Omental fat pad (tissue), 4 donors: ENCODE results near the gene SMAD3. TPM values are rescaled to one million over a fixed set of nuclear protein-coding genes. Genes with fewer than 3 reads are reported as not detected.

ENCODE experiments used
- ATAC-seq: fragments of 150-250 bp; one replicate; pipeline ENCODE4 v1.9.1; 2016; ENCODE audit warnings: mild to moderate bottlenecking, moderate library complexity; ENCODE audit not compliant: low FRiP score
- DNase-seq: peaks from one replicate; pipeline ENCODE4 v3.0.0-alpha.2; 2019; ENCODE audit warnings: low spot score
- CTCF ChIP-seq, 3 donors: fragments of 450-650 bp; IDR thresholded peaks; one replicate each; pipeline ENCODE4 v1.5.1; 2016 to 2017; ENCODE audit warnings: antibody characterized with exemption in 3 of 3, mild to moderate bottlenecking in 3 of 3, moderate library complexity in 2 of 3
- total RNA-seq, 4 donors: library from RNA; depleted of rRNA; stranded (reverse); fragments of >200 nt; gene quantifications; one replicate each; pipeline ENCODE4 v1.1.0, GENCODE V29; 2016

SMAD3 gene
- total RNA-seq, 4 donors from 2014 or later = 30.9 to 58.1 (median 49.9) TPM

- no peak for DNase-seq
- no peak for ATAC-seq
- TF ChIP-seq CTCF (IDR thresholded peaks at IDR 0.05) = no peak
These were observed 78.2 kb downstream of the SMAD3 start for GRCh38 chr15:67143646-67144045.

- DNase-seq (no peak), ATAC-seq (no peak)
- no peak for TF ChIP-seq CTCF (IDR thresholded peaks at IDR 0.05)
These were observed 79.4 kb downstream of the SMAD3 start for GRCh38 chr15:67144609-67145311.

- DNase-seq = no peak
- no peak for ATAC-seq
- no peak for TF ChIP-seq CTCF (IDR thresholded peaks at IDR 0.05)
These were observed 79.9 kb downstream of the SMAD3 start for GRCh38 chr15:67145312-67145610.

- no peak for DNase-seq
- no peak for TF ChIP-seq CTCF (IDR thresholded peaks at IDR 0.05)
- no peak for ATAC-seq
These were observed 80.3 kb downstream of the SMAD3 start for GRCh38 chr15:67145710-67146109.

- DNase-seq (no peak), ATAC-seq (peak; percentile 37)
- no peak for TF ChIP-seq CTCF (IDR thresholded peaks at IDR 0.05)
These were observed 80.8 kb downstream of the SMAD3 start for GRCh38 chr15:67146234-67146633.

GRCh38 chr15:67146875-67147381 is 81.5 kb downstream of the SMAD3 start:
- peak; percentile 45 for ATAC-seq
- DNase-seq = no peak
- TF ChIP-seq CTCF (IDR thresholded peaks at IDR 0.05) = no peak

GRCh38 chr15:67147396-67147949 is 82.1 kb downstream of the SMAD3 start:
- ATAC-seq = no peak
- no peak for DNase-seq
- TF ChIP-seq CTCF (IDR thresholded peaks at IDR 0.05) = no peak
